Left lobe of liver (tissue), 2 donors: Measurements from ENCODE around the gene STARD5. TPM values are rescaled to one million over a fixed set of nuclear protein-coding genes. Genes with fewer than 3 reads are reported as not detected.

Experiments used
- ATAC-seq: fragments of 200-7000 bp; cut with Tn5 transposase; one replicate; pipeline ENCODE4 v1.9.1; 2020; ENCODE audit warnings: mild to moderate bottlenecking, moderate library complexity
- DNase-seq: peaks from one replicate; pipeline ENCODE4 v3.0.0-alpha.2; 2020; ENCODE audit warnings: low spot score
- total RNA-seq: library from RNA; stranded (reverse); gene quantifications from one replicate; pipeline ENCODE4 v1.2.1, GENCODE V29; 2021
- donor health status: DM: no; HTN: no; CAD: no; lungs with moderate emphysema.
- donor health status: DM: no; HTN: yes; CAD: no.

The STARD5 gene
- total RNA-seq, 1 donor from 2014 or later, result 17.8 TPM

GRCh38 chr15:81275711-81276392 lies 48.1 kb downstream of the STARD5 start:
- DNase-seq, result no peak
- peak; percentile 37 for ATAC-seq

GRCh38 chr15:81274931-81275707 lies 48.8 kb downstream of the STARD5 start:
- peak; percentile 88 for ATAC-seq
- DNase-seq, result peak; percentile 86

- no peak for DNase-seq
- ATAC-seq, result peak; percentile 3
Measured at GRCh38 chr15:81274255-81274654, 49.7 kb downstream of the STARD5 start.

- DNase-seq, result peak; percentile 80
- ATAC-seq, result peak; percentile 65
Measured at GRCh38 chr15:81273855-81274254, 50.1 kb downstream of the STARD5 start.

- ATAC-seq (no peak), DNase-seq (no peak)
Measured at GRCh38 chr15:81273200-81273599, 50.7 kb downstream of the STARD5 start.

GRCh38 chr15:81271761-81272644 lies 51.9 kb downstream of the STARD5 start:
- DNase-seq (no peak), ATAC-seq (no peak)

GRCh38 chr15:81270781-81271491 lies 53.0 kb downstream of the STARD5 start:
- DNase-seq (no peak), ATAC-seq (no peak)

- no peak for ATAC-seq
Measured at GRCh38 chr15:81270188-81270587, 53.8 kb downstream of the STARD5 start.

GRCh38 chr15:81268881-81269601 lies 54.9 kb downstream of the STARD5 start:
- ATAC-seq, result no peak
- no peak for DNase-seq

More at GRCh38 chr15:81270188-81270587, 53.8 kb downstream of the STARD5 start:
- no peak for DNase-seq

- ATAC-seq (no peak), DNase-seq (no peak)
Measured at GRCh38 chr15:81268340-81268739, 55.6 kb downstream of the STARD5 start.

GRCh38 chr15:81265944-81266775 lies 57.8 kb downstream of the STARD5 start:
- peak; percentile 94 for ATAC-seq
- peak; percentile 81 for DNase-seq

- no peak for DNase-seq
- ATAC-seq, result peak; percentile 56
Measured at GRCh38 chr15:81265256-81265943, 58.5 kb downstream of the STARD5 start.

- no peak for ATAC-seq
Measured at GRCh38 chr15:81264072-81264857, 59.7 kb downstream of the STARD5 start.

GRCh38 chr15:81263477-81263876 lies 60.5 kb downstream of the STARD5 start:
- no peak for ATAC-seq
- no peak for DNase-seq

More at GRCh38 chr15:81264072-81264857, 59.7 kb downstream of the STARD5 start:
- no peak for DNase-seq

- ATAC-seq (no peak), DNase-seq (no peak)
Measured at GRCh38 chr15:81261172-81261811, 62.6 kb downstream of the STARD5 start.

- ATAC-seq (no peak), DNase-seq (no peak)
Measured at GRCh38 chr15:81259760-81260298, 64.1 kb downstream of the STARD5 start.
